GM12874 (cell line): ENCODE results near the gene AMELY.

Experiments used
- CTCF ChIP-seq: IDR thresholded peaks from 2 replicates; pipeline ENCODE4 v1.5.1; 2011; ENCODE audit warnings: low read depth, mild to moderate bottlenecking, control low read depth, low read length, moderate library complexity; ENCODE audit not compliant: insufficient read depth

AMELY gene

GRCh38 chrY:6928265-6928664 lies 16.7 kb upstream of the AMELY start:
- no peak for TF ChIP-seq CTCF

- no peak for TF ChIP-seq CTCF
These were observed 9.5 kb upstream of the AMELY start for GRCh38 chrY:6921061-6921460.

GRCh38 chrY:6913362-6913761 lies 1.8 kb upstream of the AMELY start:
- no peak for TF ChIP-seq CTCF

GRCh38 chrY:6910372-6911252 lies 940 bp downstream of the AMELY start, which contains the start of gene TBL1Y:
Gene TBL1Y (plus strand): TSS chrY:6910697. CDS start chrY:7025085, 114,388 bp downstream.
- TF ChIP-seq CTCF, result no peak

GRCh38 chrY:6909856-6910255 lies 1.7 kb downstream of the AMELY start:
- TF ChIP-seq CTCF, result no peak

- no peak for TF ChIP-seq CTCF
These were observed 2.4 kb downstream of the AMELY start for GRCh38 chrY:6909118-6909521.

- no peak for TF ChIP-seq CTCF
These were observed 4.0 kb downstream of the AMELY start for GRCh38 chrY:6907591-6907990.
